Measurements from ENCODE around the gene BRPF3. TPM values are rescaled to one million over a fixed set of nuclear protein-coding genes. Genes with fewer than 3 reads are reported as not detected.

The BRPF3 gene
- total and polyA plus RNA-seq, 4 donors = 7.5 to 20.0 (median 13.7) TPM

GRCh38 chr6:36280467-36280866, 83.9 kb downstream of the BRPF3 start:
- no peak for DNase-seq (ENCODE audit: low spot score)
- WGBS = 69% methylated on average over 3 of the region's 3 CpGs
- Histone ChIP-seq H3K27ac (ENCODE audit: low read depth in 1 of 2, low read length in 2 of 2) (no peak overlapping the region), H3K9me3 (ENCODE audit: control insufficient read depth in 4 of 4, low read length in 3 of 4) (peaks cover 0 to 3% (median 0%) of the 10 kb centered on the region in 4 donors), H3K4me1 (ENCODE audit: control insufficient read depth in 4 of 4, insufficient read depth in 4 of 4, low read length in 3 of 4) (no peaks in the 10 kb centered on the region), H3K4me3 (ENCODE audit: low read depth in 1 of 3, low read length in 3 of 3) (no peak overlapping the region), H3K27me3 (ENCODE audit: control insufficient read depth in 4 of 4, insufficient read depth in 4 of 4, low read length in 3 of 4) (peaks cover 0 to 11% (median under 1%) of the 10 kb centered on the region in 4 donors), H3K9ac (ENCODE audit: low read depth in 1 of 2, low read length in 2 of 2) (no peak overlapping the region), H3K36me3 (ENCODE audit: control insufficient read depth in 4 of 4, insufficient read depth in 3 of 4, low read depth in 1 of 4, low read length in 3 of 4) (no peaks in the 10 kb centered on the region)
- TF ChIP-seq JUND (IDR thresholded peaks at IDR 0.05) (no peak), HNF4A (conservative IDR thresholded peaks at IDR 0.05) (no peak), GABPA (IDR thresholded peaks at IDR 0.05 in 1 of 2, conservative IDR thresholded peaks at IDR 0.05 in 1 of 2) (no peak), ZBTB33 (IDR thresholded peaks at IDR 0.05) (no peak), REST (IDR thresholded peaks at IDR 0.05) (no peak), ATF3 (IDR thresholded peaks at IDR 0.05) (no peak), RAD21 (IDR thresholded peaks at IDR 0.05) (no peak), CTCF (IDR thresholded peaks at IDR 0.05; ENCODE audit: low read depth, low read length, missing input control) (no peak), TAF1 (conservative IDR thresholded peaks at IDR 0.05) (no peak)

GRCh38 chr6:36280983-36281382, 84.4 kb downstream of the BRPF3 start:
- WGBS = 88% methylated on average over 4 of the region's 4 CpGs
- H3K4me1 ChIP-seq (ENCODE audit: control insufficient read depth in 4 of 4, insufficient read depth in 4 of 4, low read length in 3 of 4) = no peaks in the 10 kb centered on the region
- no peak overlapping the region for H3K27ac ChIP-seq (ENCODE audit: low read depth in 1 of 2, low read length in 2 of 2)
- no peak overlapping the region for H3K4me3 ChIP-seq (ENCODE audit: low read depth in 1 of 3, low read length in 3 of 3)
- peaks cover 0 to 3% (median 0%) of the 10 kb centered on the region in 4 donors for H3K9me3 ChIP-seq (ENCODE audit: control insufficient read depth in 4 of 4, low read length in 3 of 4)
- H3K36me3 ChIP-seq (ENCODE audit: control insufficient read depth in 4 of 4, insufficient read depth in 3 of 4, low read depth in 1 of 4, low read length in 3 of 4) = no peaks in the 10 kb centered on the region
- DNase-seq (ENCODE audit: low spot score) = no peak
- no peak overlapping the region for H3K9ac ChIP-seq (ENCODE audit: low read depth in 1 of 2, low read length in 2 of 2)
- H3K27me3 ChIP-seq (ENCODE audit: control insufficient read depth in 4 of 4, insufficient read depth in 4 of 4, low read length in 3 of 4) = peaks cover 0 to 13% (median 3%) of the 10 kb centered on the region in 4 donors
- no peak for TF ChIP-seq RAD21 (IDR thresholded peaks at IDR 0.05)
- no peak for TF ChIP-seq EGR1 (IDR thresholded peaks at IDR 0.05; ENCODE audit: low read depth in 2 of 2)
- TF ChIP-seq JUND (IDR thresholded peaks at IDR 0.05) = no peak
- TF ChIP-seq HNF4G (IDR thresholded peaks at IDR 0.05) = no peak
- TF ChIP-seq HNF4A (conservative IDR thresholded peaks at IDR 0.05) = no peak
- TF ChIP-seq SP1 (IDR thresholded peaks at IDR 0.05) = no peak
- TF ChIP-seq RXRA (IDR thresholded peaks at IDR 0.05) = no peak
- no peak for TF ChIP-seq ZBTB33 (IDR thresholded peaks at IDR 0.05)
- TF ChIP-seq GABPA (IDR thresholded peaks at IDR 0.05 in 1 of 2, conservative IDR thresholded peaks at IDR 0.05 in 1 of 2) = no peak
- no peak for TF ChIP-seq MAX (IDR thresholded peaks at IDR 0.05)
- no peak for TF ChIP-seq CTCF (IDR thresholded peaks at IDR 0.05; ENCODE audit: low read depth, low read length, missing input control)
- TF ChIP-seq ATF3 (IDR thresholded peaks at IDR 0.05) = no peak
- no peak for TF ChIP-seq FOXA2 (IDR thresholded peaks at IDR 0.05)
- no peak for TF ChIP-seq YY1 (IDR thresholded peaks at IDR 0.05)
- TF ChIP-seq NR2F2 (IDR thresholded peaks at IDR 0.05) = no peak
- no peak for TF ChIP-seq TAF1 (conservative IDR thresholded peaks at IDR 0.05)
- TF ChIP-seq FOXA1 (IDR thresholded peaks at IDR 0.05) = no peak
